NCI-H2227 treated with DMSO at 0.1 percent for 48 hours (cell line): ENCODE results near the gene TRAM2.

Source experiments
- DNase-seq: peaks from one replicate; lab custom pipeline; 2025; lab: John Stamatoyannopoulos, UW

Gene TRAM2, protein sequence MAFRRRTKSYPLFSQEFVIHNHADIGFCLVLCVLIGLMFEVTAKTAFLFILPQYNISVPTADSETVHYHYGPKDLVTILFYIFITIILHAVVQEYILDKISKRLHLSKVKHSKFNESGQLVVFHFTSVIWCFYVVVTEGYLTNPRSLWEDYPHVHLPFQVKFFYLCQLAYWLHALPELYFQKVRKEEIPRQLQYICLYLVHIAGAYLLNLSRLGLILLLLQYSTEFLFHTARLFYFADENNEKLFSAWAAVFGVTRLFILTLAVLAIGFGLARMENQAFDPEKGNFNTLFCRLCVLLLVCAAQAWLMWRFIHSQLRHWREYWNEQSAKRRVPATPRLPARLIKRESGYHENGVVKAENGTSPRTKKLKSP

DNA sequence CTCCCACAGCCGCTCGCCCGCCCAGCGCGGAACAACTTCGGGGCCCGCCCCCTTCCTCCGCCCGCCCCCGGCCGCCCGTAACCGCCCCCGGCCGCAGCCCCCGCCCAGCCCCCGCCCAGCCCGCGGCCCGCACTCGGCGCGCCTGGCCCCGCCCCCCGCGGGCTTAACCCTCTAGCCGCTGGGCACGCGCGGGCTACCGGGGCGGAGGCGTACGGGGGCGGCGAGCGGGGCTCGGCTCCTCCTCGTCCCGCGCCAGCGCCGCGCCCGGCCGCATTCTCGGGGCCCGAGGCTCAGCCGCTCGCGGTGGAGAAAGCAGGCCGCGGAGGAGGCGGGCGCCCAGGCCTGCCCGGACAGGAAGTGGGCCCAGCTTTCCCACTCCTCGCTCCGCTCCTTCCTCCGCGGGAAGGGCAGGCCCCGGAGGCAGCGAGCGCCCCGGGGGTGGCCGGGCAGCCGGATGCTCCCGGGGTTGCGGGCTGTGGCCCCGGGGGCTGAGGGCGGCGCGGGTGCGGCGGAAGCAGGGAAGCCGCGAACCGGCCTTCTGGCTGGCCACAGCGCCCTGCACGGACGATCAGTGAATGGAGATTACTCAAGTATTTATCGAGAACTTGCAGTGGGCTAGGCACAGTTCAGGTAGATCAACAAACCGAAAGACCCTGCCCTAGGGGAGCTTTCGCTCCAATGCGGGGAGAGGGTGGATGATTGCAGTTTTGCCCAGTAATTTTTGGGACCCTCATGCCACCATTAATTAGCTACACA is at the start of gene TRAM2:
Gene TRAM2, minus strand, starts transcription at position 39 of the 756 bp plus-strand sequence. CDS start 145 bp downstream, outside the sequence.
- peak; percentile 69 for DNase-seq

DNA sequence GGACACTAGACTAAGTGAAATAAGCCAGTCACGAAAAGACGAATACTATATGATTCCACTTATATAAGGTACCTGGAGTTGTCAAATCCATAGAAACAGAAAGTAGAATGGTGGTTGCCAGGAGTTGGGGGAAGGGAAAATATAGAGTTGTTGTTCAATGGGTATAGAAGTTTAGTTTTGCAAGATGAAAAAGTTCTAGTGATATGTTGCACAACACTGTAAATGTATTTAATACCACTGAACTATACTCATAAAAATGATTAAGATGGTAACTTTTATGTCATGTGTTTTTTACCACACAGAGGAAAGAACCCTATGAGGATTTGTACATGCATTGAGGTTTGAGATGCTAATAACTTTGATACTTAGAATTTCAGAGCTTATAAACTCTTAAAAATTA is 46.0 kb upstream of the TRAM2 start:
- DNase-seq: no peak

DNA sequence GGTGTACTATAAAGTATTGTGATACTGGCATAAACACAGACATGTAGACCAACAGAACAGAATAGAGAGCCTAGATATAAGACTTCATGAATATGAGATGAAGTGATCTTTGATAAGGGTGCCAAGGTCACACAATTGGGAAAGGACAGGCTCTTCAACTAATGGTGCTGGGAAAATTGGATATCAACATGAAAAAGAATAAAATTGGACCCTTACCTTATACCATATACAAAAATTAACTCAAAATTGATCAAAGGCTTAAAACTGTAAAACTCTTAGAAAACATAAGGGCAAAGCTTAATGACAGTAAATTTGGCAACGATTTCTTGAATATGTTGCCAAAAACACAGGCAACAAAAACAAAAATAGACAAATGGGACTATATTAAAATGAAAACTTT is 44.8 kb upstream of the TRAM2 start:
- DNase-seq: no peak

DNA sequence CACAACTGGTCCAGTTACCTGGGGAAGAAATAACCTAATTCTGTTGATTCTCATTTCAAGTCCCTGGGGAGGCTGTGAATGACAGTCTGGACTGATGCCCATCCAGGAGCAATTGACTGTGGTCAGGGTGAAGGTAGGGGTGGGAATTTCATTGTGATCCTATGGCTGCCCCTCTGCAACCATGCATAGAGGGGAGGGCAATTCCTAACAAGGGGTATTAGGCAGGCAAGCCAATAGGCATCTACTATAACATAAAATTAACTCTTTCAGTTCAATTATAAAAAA is 44.0 kb upstream of the TRAM2 start:
- no peak for DNase-seq

DNA sequence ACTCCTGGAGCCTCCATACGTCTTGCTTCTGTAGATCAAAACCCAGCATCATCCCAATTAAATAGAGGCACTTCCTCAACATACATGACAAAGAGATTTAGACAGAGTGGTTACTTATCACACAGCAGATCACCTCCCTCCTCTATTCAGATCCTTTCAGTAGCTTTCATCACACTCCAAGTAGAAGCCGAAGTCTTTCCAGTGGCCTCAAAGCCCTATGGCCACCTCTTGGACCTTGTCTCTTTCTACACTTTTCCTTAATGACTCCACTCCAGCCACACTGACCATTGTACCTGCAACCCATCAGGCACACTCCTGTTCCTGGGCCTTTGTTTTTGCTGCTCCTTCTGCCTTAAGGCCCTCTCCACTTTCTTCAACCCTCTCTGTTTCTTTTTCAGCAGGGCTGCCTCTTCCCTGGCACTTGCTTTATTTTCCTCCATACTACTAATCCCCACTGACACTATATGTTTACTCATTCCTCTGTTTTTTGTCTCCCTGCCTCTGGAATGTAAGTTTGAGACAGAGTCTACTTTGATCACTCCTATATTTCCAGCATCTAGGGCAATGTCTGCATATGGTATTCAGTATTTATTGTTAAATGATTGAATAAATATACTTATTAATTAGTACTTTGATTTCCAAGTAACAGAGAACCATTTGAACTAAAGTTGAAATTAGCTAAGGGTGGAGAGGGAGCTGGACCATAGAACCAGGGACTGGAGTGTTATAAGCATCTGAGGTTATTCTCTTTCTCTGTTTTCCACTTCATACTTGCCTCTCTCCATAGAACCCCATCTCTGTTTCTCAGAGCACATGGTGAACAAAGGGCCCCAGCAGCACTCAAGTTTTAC is 43.4 kb upstream of the TRAM2 start:
- no peak for DNase-seq

DNA sequence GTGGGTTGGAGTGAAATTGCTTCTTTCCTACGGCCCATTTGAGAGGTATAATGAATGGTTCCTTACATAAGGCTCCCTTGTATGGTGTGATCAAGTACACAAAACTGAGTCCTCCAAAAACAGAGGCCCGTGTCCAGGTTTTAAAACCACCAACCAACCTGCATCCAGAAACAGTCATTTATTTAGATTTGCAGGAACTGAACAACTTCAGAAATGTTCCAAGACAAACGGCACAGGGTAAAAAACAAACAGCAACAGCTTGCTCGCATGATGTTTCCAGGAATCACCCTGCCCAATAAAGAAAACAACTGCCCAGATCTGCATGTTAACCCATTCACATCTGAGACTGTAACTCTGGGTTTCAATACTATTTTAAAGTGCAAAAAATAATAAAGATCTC is 40.2 kb upstream of the TRAM2 start:
- no peak for DNase-seq

DNA sequence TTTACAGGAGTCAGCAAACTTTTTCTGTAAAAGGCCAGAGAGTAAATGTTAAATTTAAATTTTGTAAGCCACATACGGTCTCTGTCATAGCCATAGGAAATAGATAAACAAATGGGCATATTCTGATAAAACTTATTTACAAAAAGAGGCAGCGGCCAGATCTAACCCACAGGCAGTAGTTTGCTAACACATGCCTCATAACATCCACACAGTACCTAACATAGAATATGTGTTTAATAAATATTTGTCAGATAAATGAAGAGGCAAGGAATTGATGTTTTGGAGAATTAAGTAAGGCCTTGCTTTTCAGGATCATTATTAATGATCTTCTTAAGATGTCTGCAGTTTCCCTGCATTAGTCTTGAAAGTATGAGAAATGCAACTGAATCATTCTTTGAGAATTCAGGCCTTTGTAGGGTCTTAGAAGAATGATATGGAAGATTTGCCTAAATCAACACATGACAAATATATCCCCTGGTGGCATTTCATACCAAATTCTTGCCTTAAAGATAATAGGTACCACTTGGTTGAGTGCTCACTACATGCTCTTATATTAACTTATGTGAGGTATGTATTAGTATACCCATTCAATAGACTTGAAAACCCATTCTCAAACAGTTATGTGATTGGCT is 39.3 kb upstream of the TRAM2 start:
- DNase-seq: no peak

DNA sequence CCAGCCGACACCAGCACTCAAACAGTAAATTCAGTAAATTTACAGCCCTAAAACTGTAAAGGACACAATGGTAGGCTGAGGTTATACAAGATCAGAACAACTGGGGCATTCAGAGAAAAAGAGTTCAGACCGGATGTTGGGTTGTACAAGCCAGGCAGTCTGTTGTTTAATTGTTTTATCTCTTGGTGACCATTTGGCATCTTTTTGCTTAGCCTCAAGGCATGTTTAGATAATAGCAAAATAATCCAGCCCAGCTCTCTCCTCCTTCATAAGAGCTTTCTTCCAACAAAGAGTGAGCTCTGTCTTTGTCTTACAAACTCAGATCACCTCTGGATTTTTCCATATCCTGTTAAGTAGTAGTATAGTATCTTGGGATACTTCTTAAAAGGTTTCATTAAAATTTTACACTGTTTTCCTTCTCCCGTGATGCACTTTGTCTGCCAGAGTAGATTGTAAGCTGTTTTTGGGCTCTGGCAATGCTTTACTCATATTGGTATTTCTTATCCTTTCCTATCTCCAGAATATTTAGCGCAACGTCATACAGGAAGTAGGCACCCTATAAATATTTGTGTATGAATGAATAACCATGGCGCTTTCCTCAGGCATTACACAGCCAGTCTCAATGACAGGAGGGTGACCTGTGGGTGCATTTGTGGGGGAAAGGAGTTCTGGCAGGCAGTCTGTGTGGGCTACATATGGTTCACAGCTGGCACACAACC is 35.6 kb upstream of the TRAM2 start:
- DNase-seq: no peak

DNA sequence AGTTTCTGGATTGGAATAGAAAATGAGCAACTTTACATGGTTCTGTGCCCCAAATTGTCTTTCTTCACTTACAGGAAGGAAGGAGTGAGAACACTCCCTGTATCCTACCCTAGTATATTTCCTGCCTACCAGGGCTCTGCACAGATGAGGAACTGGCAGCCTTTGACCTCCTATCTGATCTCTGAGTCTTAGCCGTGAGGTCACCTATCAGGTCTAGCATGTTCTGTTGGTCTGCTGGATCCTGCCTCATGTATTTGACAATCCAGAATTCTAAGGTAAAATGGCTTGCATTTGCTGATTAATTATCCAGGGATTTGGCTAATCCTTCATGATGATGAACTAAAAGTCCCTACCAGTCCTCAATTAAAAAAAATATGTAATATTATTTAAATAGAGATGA is 35.0 kb upstream of the TRAM2 start:
- DNase-seq: no peak

DNA sequence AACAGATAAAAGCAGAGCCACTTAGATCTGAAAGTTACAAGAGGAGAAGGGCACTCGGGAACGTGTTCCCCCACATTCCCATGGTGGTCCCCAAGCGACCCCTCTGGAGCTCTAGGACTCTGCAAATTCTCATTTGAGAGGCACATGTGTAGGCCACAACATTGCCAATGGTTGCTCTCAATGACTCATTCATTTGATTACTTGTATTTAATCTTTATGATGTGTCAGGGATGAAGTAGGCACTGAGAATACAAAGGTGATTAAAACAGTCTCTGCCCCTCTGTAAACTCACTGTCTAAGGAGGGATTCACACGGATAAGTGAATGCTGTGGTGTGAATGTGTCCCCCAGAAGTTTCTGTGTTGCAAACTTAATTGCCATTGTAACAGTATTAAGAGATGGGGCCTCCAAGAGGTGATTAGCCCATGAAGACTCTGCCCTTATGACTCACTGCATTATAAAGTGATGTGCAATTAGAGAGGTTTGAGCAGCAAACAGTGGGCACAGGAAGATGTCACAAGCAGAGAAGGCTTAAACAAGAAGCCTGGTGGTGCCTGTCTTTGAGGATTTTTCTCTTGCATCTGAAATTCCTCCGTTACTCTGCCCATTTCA is 34.0 kb upstream of the TRAM2 start:
- DNase-seq: no peak

DNA sequence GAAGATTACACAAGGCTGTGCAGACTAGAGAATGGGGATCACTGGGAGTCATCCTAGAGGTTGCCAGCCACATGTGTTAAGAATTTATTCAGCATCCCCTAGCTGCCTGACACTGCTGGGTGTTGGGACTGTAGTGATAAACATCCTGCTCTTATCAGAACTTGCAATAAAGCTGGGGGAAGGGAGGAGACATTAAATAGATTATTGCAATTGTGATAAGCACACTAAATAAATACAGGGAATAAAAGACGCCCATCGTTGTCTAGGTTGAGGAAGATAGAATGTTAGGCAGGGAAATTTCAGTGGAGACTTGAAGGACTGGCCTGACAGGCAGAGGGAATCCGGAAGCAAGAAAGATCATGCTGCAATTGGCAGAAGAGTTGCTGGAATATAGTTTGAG is 33.2 kb upstream of the TRAM2 start:
- DNase-seq: no peak

DNA sequence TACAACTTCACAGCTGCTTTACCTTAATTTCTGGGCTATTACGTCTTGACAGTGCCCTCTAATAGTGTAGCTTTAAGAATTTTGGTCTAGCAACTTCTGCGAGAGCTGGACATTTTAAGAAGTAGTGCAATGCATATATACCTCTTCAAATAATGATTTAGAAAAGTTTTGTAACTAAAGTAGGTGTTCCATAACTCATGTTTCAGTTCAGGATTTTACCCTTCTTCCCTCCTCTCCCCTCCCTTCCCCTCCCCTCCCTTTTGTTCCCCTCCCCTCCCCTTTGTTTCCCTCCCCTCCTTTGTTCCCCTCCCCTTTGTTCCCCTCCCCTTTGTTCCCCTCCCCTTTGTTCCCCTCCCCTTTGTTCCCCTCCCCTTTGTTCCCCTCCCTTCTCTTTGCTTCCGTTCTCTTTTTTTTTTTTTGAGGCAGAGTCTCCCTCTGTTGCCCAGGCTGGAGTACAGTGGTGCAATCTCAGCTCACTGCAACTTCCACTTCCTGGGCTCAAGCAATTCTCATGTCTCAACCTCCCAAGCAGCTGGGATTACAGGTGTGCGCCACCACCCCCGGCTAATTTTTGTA is 28.8 kb upstream of the TRAM2 start:
- DNase-seq: no peak

DNA sequence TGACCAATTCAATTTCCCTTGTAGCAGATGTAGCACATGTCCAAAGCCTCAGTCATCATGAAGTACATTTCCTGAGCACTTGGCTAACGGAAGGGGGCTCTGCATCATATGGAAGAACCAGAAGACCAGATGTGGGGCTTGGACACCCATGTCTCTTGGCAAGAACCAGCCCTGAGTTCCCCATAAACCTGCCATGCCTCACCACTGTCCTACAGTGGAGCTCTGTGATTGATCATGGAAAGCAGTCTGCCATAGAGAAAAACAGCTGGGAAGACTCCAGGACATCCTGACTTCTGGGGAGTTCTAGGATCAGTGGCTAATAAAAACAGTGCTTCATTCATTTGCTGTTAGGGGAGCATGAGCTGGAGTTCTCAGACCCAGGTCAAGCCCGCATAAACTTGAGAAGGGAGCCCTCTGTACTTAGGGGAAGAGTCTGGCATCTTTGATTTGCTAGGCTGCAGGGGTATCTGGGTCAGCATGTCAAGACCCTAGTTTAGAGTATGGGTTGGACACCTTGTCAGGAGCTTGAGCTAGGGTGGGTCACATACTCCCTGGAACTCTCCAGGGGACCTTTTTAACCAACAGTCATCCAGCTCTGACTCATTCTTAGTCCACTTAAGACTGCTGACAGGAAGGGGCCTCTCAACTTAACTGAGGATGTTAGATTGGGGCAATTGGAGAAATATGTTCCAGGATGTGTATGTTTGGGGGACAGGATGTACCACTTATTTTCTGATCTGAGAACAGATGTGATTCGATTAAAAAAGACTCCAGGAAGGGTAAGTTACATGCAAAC is 26.3 kb upstream of the TRAM2 start:
- no peak for DNase-seq

DNA sequence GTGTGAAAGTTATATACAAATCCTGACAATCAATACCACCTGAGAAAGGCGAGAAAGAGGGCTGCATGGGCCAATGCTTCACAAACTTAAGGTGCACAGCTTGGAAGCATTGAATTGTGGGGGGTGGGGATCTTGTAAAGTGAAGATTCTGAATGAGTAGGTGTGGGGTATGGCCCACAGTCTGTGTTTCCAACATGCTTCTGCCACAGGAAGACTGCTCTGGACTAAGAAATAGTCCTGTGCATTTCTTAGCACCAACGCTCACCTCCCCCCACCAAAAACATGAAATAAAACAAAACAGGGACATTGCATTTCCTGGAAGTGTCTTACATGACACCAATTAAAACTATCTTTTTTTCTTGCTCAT is 21.9 kb upstream of the TRAM2 start:
- DNase-seq: no peak

DNA sequence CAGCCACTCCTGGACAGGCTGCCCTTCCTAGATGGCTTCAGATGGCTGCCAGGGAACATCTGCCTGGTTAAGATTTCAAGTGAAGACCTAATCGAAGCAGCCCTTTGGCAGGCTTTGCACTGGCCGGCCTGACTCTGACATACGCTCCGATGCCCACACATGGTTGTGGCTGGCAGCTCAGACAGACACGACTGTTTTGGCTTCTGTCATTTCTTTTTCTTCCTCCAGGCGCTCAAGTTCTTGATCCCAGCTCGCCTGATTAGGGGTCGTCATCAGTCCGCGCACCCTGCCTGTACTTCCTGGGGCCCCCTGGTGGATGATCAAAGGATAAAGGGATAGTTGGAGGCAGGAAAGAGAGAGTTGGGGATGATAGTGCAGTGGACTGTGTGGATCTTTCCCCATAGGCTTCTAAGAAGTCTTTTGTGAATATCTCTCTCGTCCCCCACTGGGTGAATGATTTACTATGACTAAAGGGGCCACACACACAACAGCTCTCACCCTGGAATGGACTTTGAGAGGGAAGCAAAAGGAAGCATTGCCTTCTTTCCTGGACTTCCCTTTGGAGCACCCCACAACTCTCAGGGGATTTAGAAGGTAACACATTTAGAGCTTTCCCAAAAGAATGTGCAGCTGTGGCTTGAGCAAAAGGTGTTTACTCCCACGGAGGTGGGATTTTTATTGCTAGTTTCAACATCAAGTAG is 21.4 kb upstream of the TRAM2 start:
- peak; percentile 78 for DNase-seq

DNA sequence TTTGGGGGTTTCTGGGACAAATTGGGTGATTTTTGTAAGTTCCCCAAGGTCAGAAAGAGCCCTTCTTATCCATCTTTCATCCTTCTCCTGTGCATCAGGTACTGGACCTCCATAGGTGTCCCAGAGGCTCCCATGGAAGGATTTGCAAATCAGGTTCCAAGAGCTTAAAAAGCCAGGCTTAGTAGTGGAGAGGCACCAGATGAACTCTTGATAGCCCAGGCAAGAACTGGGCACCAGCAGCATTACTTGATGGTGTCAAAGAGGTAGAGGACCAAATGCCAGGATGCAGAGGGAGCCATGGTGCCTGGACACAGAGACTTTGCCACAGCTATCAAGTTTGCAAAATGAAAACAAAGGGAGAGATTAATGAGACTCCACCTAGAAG is 20.9 kb upstream of the TRAM2 start:
- no peak for DNase-seq

DNA sequence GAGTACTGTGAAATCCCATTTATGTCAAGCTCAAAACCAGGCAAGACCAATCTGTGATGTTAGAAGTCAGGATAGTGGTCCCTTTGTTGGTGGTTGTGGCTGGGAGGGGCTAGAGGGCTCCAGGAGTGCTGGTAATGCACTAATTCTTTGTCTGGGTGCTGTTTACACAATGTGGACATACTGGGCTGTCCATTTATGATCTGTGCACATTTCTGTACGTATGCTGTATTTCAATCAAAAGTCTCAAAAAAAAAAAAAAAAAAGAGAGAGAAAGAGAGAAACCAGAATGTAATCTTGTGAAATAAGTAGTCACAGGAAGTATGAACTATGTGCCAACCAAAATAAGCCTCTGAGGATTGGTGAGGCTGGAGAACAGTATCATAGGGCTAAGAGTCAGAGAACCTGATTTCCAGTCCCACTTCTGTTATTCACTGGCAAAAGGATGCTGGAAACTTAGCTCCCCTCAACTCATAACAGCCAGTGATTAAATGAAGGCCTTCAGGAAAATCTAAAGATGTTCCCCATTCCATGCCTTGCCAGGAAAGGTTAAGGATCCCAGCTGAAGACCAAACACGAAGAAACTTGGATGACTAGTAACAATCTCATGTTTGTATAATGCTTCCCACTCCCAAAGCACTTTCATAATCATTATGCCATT is 19.6 kb upstream of the TRAM2 start:
- no peak for DNase-seq

DNA sequence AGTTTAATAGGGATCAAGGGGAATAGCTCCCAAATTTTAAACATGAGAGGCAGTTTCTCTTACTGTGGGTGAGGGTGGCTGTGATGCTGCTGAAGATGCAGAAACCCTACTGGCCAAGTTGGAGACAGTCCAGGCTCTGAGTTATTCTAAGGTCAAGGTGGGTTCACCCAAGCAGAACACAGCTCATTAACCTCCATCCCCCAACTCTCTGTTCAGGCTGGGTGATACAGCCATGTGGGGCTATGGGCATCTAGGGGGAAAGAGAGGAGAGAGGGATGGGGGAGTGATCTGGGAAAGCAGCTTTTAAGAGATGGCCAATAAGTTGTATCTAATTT is 18.9 kb upstream of the TRAM2 start:
- DNase-seq: no peak
